ENCODE measurements around the gene ITPR2.

- TF ChIP-seq CTCF (IDR thresholded peaks at IDR 0.05; ENCODE audit: low read depth, low read length) (no peak), EZH2phosphoT487 (IDR thresholded peaks at IDR 0.05; ENCODE audit: low read depth) (no peak)
Measured at GRCh38 chr12:26293612-26294011, 539.4 kb downstream of the ITPR2 start.

Data from OCI-LY3 (cell line).